ENCODE results near the gene RASGRF1.

Gene RASGRF1

GRCh38 chr15:78984041-78984440 is 106.5 kb downstream of the RASGRF1 start:
- TF ChIP-seq POLR2AphosphoS5 (IDR thresholded peaks at IDR 0.05; ENCODE audit: borderline replicate concordance, low read depth, low read length) = no peak
- TF ChIP-seq EZH2 (IDR thresholded peaks at IDR 0.05) = no peak
- no peak for TF ChIP-seq FOXP2 (optimal IDR thresholded peaks at IDR 0.05; ENCODE audit: control extremely low read depth, extremely low read length, insufficient read depth)

GRCh38 chr15:78983146-78983918 is 107.2 kb downstream of the RASGRF1 start:
- TF ChIP-seq FOXP2 (optimal IDR thresholded peaks at IDR 0.05; ENCODE audit: control extremely low read depth, extremely low read length, insufficient read depth) = no peak
- TF ChIP-seq EZH2 (IDR thresholded peaks at IDR 0.05) = no peak
- no peak for TF ChIP-seq POLR2AphosphoS5 (IDR thresholded peaks at IDR 0.05; ENCODE audit: borderline replicate concordance, low read depth, low read length)
- H3K27ac ChIP-seq = no peak overlapping the region
- H3K9ac ChIP-seq (ENCODE audit: insufficient read length) = no peak overlapping the region
- no peak overlapping the region for H3K4me3 ChIP-seq
- no peaks in the 10 kb centered on the region for H3K36me3 ChIP-seq (ENCODE audit: insufficient read depth, low read length)
- no peaks in the 10 kb centered on the region for H3K9me3 ChIP-seq (ENCODE audit: low read depth, low read length)
- DNase-seq (ENCODE audit: low read depth, low spot score) = no peak

More at GRCh38 chr15:78984041-78984440, 106.5 kb downstream of the RASGRF1 start:
- Histone ChIP-seq H3K27ac (no peak overlapping the region), H3K4me3 (no peak overlapping the region), H3K9me3 (ENCODE audit: low read depth, low read length) (no peaks in the 10 kb centered on the region), H3K9ac (ENCODE audit: insufficient read length) (no peak overlapping the region), H3K36me3 (ENCODE audit: insufficient read depth, low read length) (no peaks in the 10 kb centered on the region)
- DNase-seq (ENCODE audit: low read depth, low spot score) = no peak

- no peak overlapping the region for H3K4me3 ChIP-seq
- DNase-seq (ENCODE audit: low read depth, low spot score) = no peak
- no peak overlapping the region for H3K27ac ChIP-seq
- H3K9me3 ChIP-seq (ENCODE audit: low read depth, low read length) = no peaks in the 10 kb centered on the region
- no peaks in the 10 kb centered on the region for H3K36me3 ChIP-seq (ENCODE audit: insufficient read depth, low read length)
- TF ChIP-seq POLR2AphosphoS5 (IDR thresholded peaks at IDR 0.05; ENCODE audit: borderline replicate concordance, low read depth, low read length) = no peak
- TF ChIP-seq FOXP2 (optimal IDR thresholded peaks at IDR 0.05; ENCODE audit: control extremely low read depth, extremely low read length, insufficient read depth) = no peak
- TF ChIP-seq EZH2 (IDR thresholded peaks at IDR 0.05) = no peak
- H3K9ac ChIP-seq (ENCODE audit: insufficient read length) = no peak overlapping the region
Observed at GRCh38 chr15:78982736-78983135, 107.8 kb downstream of the RASGRF1 start.

GRCh38 chr15:78981532-78982313 is 108.9 kb downstream of the RASGRF1 start:
- Histone ChIP-seq H3K9ac (ENCODE audit: insufficient read length) (no peak overlapping the region), H3K9me3 (ENCODE audit: low read depth, low read length) (no peaks in the 10 kb centered on the region), H3K27ac (no peak overlapping the region), H3K4me3 (no peak overlapping the region), H3K36me3 (ENCODE audit: insufficient read depth, low read length) (no peaks in the 10 kb centered on the region)
- DNase-seq (ENCODE audit: low read depth, low spot score) = no peak
- no peak for TF ChIP-seq EZH2 (IDR thresholded peaks at IDR 0.05)
- no peak for TF ChIP-seq POLR2AphosphoS5 (IDR thresholded peaks at IDR 0.05; ENCODE audit: borderline replicate concordance, low read depth, low read length)
- no peak for TF ChIP-seq FOXP2 (optimal IDR thresholded peaks at IDR 0.05; ENCODE audit: control extremely low read depth, extremely low read length, insufficient read depth)

- H3K4me3 ChIP-seq = no peak overlapping the region
Observed at GRCh38 chr15:78979456-78980320, 110.9 kb downstream of the RASGRF1 start.

GRCh38 chr15:78978601-78979179 is 111.9 kb downstream of the RASGRF1 start:
- no peak for DNase-seq (ENCODE audit: low read depth, low spot score)
- no peak overlapping the region for H3K9ac ChIP-seq (ENCODE audit: insufficient read length)

More at GRCh38 chr15:78979456-78980320, 110.9 kb downstream of the RASGRF1 start:
- Histone ChIP-seq H3K9me3 (ENCODE audit: low read depth, low read length) (no peaks in the 10 kb centered on the region), H3K9ac (ENCODE audit: insufficient read length) (no peak overlapping the region), H3K36me3 (ENCODE audit: insufficient read depth, low read length) (no peaks in the 10 kb centered on the region), H3K27ac (no peak overlapping the region)
- no peak for DNase-seq (ENCODE audit: low read depth, low spot score)
- TF ChIP-seq EZH2 (IDR thresholded peaks at IDR 0.05) = no peak
- TF ChIP-seq POLR2AphosphoS5 (IDR thresholded peaks at IDR 0.05; ENCODE audit: borderline replicate concordance, low read depth, low read length) = no peak
- TF ChIP-seq FOXP2 (optimal IDR thresholded peaks at IDR 0.05; ENCODE audit: control extremely low read depth, extremely low read length, insufficient read depth) = no peak

GRCh38 chr15:78977591-78978347 is 112.8 kb downstream of the RASGRF1 start:
- H3K4me3 ChIP-seq = no peak overlapping the region
- no peak for TF ChIP-seq POLR2AphosphoS5 (IDR thresholded peaks at IDR 0.05; ENCODE audit: borderline replicate concordance, low read depth, low read length)
- no peak for TF ChIP-seq EZH2 (IDR thresholded peaks at IDR 0.05)
- TF ChIP-seq FOXP2 (optimal IDR thresholded peaks at IDR 0.05; ENCODE audit: control extremely low read depth, extremely low read length, insufficient read depth) = no peak
- no peaks in the 10 kb centered on the region for H3K9me3 ChIP-seq (ENCODE audit: low read depth, low read length)
- H3K27ac ChIP-seq = no peak overlapping the region
- H3K9ac ChIP-seq (ENCODE audit: insufficient read length) = no peak overlapping the region
- DNase-seq (ENCODE audit: low read depth, low spot score) = no peak
- no peaks in the 10 kb centered on the region for H3K36me3 ChIP-seq (ENCODE audit: insufficient read depth, low read length)

More at GRCh38 chr15:78978601-78979179, 111.9 kb downstream of the RASGRF1 start:
- TF ChIP-seq EZH2 (IDR thresholded peaks at IDR 0.05) (no peak), POLR2AphosphoS5 (IDR thresholded peaks at IDR 0.05; ENCODE audit: borderline replicate concordance, low read depth, low read length) (no peak), FOXP2 (optimal IDR thresholded peaks at IDR 0.05; ENCODE audit: control extremely low read depth, extremely low read length, insufficient read depth) (no peak)
- Histone ChIP-seq H3K27ac (no peak overlapping the region), H3K36me3 (ENCODE audit: insufficient read depth, low read length) (no peaks in the 10 kb centered on the region), H3K4me3 (no peak overlapping the region), H3K9me3 (ENCODE audit: low read depth, low read length) (no peaks in the 10 kb centered on the region)

Measured in SK-N-MC (cell line).